ENCODE results near the gene POLE4. TPM values are rescaled to one million over a fixed set of nuclear protein-coding genes. Genes with fewer than 3 reads are reported as not detected.

POLE4 gene
- total RNA-seq: 16.5 and 18.3 TPM in 2 replicates

GRCh38 chr2:74958274-74959105 lies at the start of gene POLE4:
Gene POLE4 (plus strand): TSS chr2:74958643. CDS start chr2:74958680, 37 bp downstream.

Other genes starting within 250 kb of the POLE4 start
- gene HK2, start 124.5 kb upstream of the POLE4 start, total RNA-seq: 3.9 and 9.8 TPM in 2 replicates
- gene TACR1, start 240.9 kb downstream of the POLE4 start, total RNA-seq: not detected in 2 replicates

Measured in mesangial cell (primary cell).